Activated T-cell treated with anti-CD3 and anti-CD28 coated beads for 1 hour (primary cell): ENCODE results near the gene BMP8A.

Experiments used
- DNase-seq: peaks from one replicate; pipeline ENCODE4 v3.0.0-alpha.2; 2020; ENCODE audit warnings: low read depth

Gene BMP8A

GRCh38 chr1:39571178-39571483 lies 79.7 kb downstream of the BMP8A start:
- DNase-seq, result no peak

DNA sequence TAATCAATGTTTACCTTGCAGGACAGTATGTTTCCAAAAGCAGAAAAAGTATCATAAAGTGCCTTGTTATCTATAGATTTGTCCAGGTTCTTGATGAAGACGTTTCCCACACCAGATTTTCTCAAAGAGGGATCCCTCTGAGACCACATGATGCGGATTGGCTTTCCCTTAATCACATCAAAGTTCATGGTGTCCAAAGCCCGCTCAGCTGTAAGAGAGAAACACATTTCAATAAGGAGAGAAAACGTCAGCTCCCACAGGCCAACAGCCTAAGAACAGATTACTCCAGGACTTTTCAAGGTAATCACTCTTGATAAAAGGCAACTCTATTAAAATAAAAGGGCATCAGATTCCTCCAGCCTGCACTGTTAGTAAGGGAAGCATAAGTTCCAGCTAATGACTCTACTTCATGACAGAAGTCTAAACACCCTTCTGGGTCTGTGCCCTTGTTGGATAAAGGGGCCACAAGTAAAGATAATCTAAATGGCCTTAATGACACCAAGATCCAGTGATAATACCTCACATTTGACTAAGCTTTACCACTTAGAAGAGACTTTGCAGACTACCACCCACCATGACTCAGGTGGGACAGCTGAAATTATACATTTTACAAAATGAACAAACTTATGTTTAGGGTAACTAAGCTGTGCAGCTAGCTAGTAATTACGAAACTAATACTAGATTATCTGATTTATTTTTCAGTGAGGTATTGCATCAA lies 81.1 kb downstream of the BMP8A start:
- DNase-seq, result no peak

DNA sequence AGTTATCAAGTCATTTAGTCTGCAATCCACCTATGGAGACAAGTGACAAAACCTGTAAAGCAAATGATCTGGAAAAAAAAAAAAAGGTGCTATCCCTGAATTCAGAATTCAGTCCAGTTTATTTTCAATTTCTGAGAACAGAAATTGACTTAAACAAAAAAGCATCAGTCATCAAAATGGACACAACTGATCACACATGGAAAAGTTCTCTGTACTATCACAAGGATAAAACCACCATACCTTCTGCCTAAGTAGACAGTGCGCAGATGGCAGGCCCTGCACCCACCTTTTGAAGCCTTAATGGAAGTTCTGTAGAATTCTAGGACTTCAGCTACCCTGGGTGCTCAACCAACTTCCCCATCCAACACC lies 81.6 kb downstream of the BMP8A start:
- DNase-seq, result no peak

DNA sequence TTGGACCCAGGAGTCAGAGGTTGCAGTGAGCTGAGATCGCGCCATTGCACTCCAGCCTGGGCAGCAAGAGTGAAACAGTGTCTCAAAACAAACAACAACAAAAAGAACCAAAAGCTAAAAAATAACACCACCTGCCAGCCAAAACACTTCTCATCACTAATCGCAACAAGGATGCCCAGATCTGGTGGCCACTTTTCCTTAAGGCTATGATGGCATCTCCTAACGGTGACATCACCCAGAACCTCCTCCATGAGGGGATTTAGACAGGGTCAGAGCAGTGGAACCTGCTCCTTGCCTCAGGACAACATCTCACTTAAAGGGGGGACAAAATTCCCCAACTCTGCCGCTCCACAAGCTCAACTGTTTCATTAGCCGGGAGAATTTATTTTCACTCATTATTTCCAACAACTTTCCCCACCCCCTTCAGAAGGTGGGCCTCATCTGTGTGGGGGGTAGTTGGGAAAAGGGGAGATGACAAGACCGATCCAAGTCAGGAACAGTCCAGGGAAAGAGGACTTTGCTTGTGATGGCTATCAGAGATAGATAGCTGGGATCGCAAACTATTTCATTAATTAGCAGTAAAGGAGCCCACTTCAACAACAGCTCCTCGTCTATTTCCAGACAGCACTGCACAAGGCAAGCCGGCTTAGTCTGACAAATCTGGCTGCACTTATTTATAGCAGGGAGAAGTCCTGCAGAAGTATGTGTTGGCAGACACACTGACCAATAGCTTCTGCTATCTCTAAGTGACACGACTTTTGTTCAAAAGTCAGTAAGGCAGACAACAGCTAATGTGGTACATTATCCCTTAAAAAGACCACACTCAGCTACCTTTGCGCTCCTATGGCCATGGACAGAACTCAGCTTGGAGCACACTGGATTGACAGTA lies 82.5 kb downstream of the BMP8A start:
- DNase-seq, result no peak

DNA sequence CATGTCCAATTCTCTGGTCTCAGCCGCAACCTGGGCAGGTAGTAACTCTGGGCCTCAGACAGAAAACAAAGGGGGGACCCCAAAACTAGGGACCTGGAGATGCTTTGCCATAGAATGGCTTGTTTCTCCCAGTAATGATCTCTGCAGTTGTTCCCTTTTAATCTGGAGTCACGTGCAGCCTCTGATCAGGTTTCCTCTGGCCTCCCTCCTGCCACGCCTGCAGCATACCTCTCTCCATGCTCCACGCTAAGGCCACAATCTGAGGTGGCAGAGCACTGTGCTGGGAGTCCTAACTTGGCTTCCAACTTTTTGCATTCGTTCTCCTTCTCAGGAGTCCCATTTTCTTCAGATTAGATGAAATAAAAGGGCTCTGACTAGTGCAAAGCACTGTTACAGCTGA lies 83.2 kb downstream of the BMP8A start:
- DNase-seq, result no peak
